Hematopoietic multipotent progenitor cell treated with erythropoietin and hydrocortisone succinate and interleukin-3 and kit ligand, for 8 days (in vitro differentiated cells): Measurements from ENCODE around the gene C9orf40.

ENCODE experiments used
- DNase-seq: peaks from one replicate; pipeline ENCODE4 v3.0.0-alpha.2; 2015

The C9orf40 gene

DNA sequence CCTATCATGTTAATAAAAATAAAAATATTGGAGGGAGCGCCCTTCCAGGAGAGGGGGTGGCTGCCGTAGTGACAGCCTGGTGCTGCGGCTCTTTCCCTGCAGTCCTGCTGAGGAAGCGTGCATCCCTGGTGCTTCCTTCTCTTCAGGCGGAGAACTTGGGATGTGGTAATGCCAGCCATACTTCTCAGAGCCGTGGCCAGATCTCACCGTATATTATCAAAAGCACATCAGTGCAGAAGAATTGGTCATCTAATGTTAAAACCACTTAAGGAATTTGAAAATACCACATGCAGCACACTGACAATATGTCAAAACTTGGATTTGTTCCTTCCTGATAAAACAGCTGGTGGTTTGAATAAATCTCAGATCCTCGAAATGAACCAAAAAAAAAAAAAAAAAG lies 17.7 kb downstream of the C9orf40 start:
- DNase-seq: no peak

DNA sequence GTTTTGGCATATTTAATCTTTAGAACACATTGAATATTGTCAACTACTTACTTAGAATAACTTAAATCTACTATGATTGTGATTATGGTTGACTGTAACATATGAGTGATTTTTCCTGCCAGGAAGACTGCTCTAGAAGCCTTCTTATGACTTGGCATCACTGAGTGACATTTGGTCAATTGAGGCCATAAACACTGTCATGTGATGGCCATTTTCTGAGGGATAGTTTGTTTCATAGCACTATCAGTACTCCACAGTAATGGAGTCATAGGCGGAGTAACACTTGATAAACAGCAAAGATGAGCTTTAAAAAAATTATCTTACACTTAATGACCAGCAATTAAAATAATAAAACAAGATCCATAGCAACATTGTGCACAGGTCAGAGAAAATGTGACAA lies 31.0 kb downstream of the C9orf40 start:
- DNase-seq: peak; percentile 59

- no peak for DNase-seq
Measured at GRCh38 chr9:74920944-74921626, 31.6 kb downstream of the C9orf40 start.

GRCh38 chr9:74910036-74910435 lies 42.7 kb downstream of the C9orf40 start:
- DNase-seq: no peak

- DNase-seq: no peak
Measured at GRCh38 chr9:74908665-74909064, 44.0 kb downstream of the C9orf40 start.

DNA sequence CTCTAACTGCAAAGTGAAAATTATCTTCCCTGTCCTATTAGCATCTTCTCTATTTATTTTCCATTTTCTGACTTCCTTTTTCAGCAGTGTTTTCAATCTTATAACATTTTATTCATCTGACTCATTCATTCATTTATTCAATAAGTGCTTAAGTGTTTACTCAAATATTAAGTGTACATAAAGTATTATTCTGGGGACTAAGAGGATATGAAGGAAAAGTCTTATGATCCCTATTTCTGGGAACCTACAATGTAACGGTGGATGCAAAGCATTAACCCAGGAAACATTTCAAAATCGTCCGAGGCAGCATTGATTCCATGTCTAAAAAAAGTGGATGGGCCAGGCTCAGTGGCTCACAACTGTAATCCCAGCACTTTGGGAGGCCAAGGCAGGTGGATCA lies 45.6 kb downstream of the C9orf40 start:
- no peak for DNase-seq

DNA sequence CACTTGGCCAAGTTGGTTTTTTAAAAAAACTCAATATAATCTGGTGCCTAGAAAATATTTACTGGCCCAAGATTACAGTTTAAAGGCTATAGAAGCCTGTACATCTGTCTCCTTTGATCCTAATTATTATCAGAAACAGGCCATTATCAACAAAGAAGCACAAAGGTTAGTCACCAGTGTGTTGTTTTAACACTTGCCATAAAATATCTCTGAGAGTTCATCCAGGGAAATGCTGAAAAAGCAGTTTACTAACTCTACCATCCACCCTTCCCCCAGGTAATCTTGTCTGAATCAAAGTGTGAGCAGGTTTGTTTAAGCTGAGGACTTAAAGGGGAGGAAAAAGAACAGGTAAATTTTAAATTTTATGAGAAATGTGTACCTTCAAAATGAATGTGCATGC lies 51.7 kb downstream of the C9orf40 start:
- no peak for DNase-seq
